M059J (cell line): ENCODE measurements around the gene ZNF501. TPM values are rescaled to one million over a fixed set of nuclear protein-coding genes. Genes with fewer than 3 reads are reported as not detected.
A peak's percentile ranks its signal among the peaks of the same experiment; 100 is the strongest.

Experiments used
- DNase-seq: peaks from one replicate; pipeline ENCODE4 v3.0.0-alpha.2; 2012; ENCODE audit warnings: low read depth
- total RNA-seq: library from RNA; depleted of rRNA; stranded (reverse); fragments of >200 nt; shearing (Covaris generic); gene quantifications from 2 replicates; pipeline ENCODE4 v1.2.3, GENCODE V29; 2014; rRNA removed

ZNF501 gene
- 0.37 and 3.1 TPM in 2 replicates for total RNA-seq

GRCh38 chr3:44729384-44729910 lies at the start of gene ZNF501:
TSS of gene ZNF501 (plus strand) at chr3:44729635. CDS start at chr3:44734422, 4,787 bp downstream.
- DNase-seq: peak; percentile 78

- peak; percentile 34 for DNase-seq
Observed at GRCh38 chr3:44680921-44681455, 48.4 kb upstream of the ZNF501 start.

- peak; percentile 82 for DNase-seq
Observed at GRCh38 chr3:44682182-44682896, 47.1 kb upstream of the ZNF501 start.

GRCh38 chr3:44685128-44685800 lies 44.2 kb upstream of the ZNF501 start:
- peak; percentile 59 for DNase-seq

- DNase-seq: no peak
Observed at GRCh38 chr3:44687898-44688297, 41.5 kb upstream of the ZNF501 start.

GRCh38 chr3:44712455-44713075 lies 16.9 kb upstream of the ZNF501 start, which contains the start of gene ZNF502:
TSS of gene ZNF502 (plus strand) at chr3:44712660. CDS start at chr3:44720262, 7,602 bp downstream.
- peak; percentile 34 for DNase-seq

GRCh38 chr3:44721231-44722102 lies 8.0 kb upstream of the ZNF501 start:
- DNase-seq: no peak

GRCh38 chr3:44722103-44722401 lies 7.4 kb upstream of the ZNF501 start:
- DNase-seq: no peak

- DNase-seq: no peak
Observed at GRCh38 chr3:44734646-44735168, 5.3 kb downstream of the ZNF501 start.

- no peak for DNase-seq
Observed at GRCh38 chr3:44761101-44761423, 31.6 kb downstream of the ZNF501 start.

- DNase-seq: peak; percentile 89
Observed at GRCh38 chr3:44761424-44762169, 32.2 kb downstream of the ZNF501 start, which contains the start of the genes KIAA1143 and KIF15. TSS of gene KIAA1143 (minus strand) at chr3:44761619. CDS start at chr3:44761602, 17 bp downstream. TSS of gene KIF15 (plus strand) at chr3:44761794. CDS start at chr3:44761866, 72 bp downstream.

GRCh38 chr3:44762170-44762677 lies 32.8 kb downstream of the ZNF501 start:
- DNase-seq: peak; percentile 23

GRCh38 chr3:44762690-44763089 lies 33.3 kb downstream of the ZNF501 start:
- DNase-seq: no peak

- DNase-seq: no peak
Observed at GRCh38 chr3:44764248-44764647, 34.8 kb downstream of the ZNF501 start.

- no peak for DNase-seq
Observed at GRCh38 chr3:44771424-44772098, 42.1 kb downstream of the ZNF501 start.

GRCh38 chr3:44772099-44772442 lies 42.6 kb downstream of the ZNF501 start:
- no peak for DNase-seq

GRCh38 chr3:44782891-44783290 lies 53.5 kb downstream of the ZNF501 start:
- DNase-seq: no peak
